Activated CD4-positive, alpha-beta memory T cell treated with anti-CD3 and anti-CD28 coated beads for 36 hours (primary cell): ENCODE results near the gene IQGAP2. TPM values are rescaled to one million over a fixed set of nuclear protein-coding genes. Genes with fewer than 3 reads are reported as not detected.
"Not testable (repeated sequence)": the region's sequence is repeated elsewhere in the genome, so short reads cannot be mapped to it uniquely, and the experiment has no call there.

Source experiments
- CTCF ChIA-PET: fragments of 350-600 bp; sonication (Branson Sonifier 250); formaldehyde crosslinking; loops from one replicate; lab custom pipeline; 2021; ENCODE audit warnings: antibody characterized with exemption, inconsistent platforms; lab: Charles Lee
- POLR2A ChIA-PET: fragments of 350-600 bp; sonication (Branson Sonifier 250); formaldehyde crosslinking; loops from one replicate; lab custom pipeline; 2021; ENCODE audit warnings: antibody characterized with exemption; lab: Charles Lee
- DNase-seq: peaks from one replicate; pipeline ENCODE4 v3.0.0-alpha.2; 2020
- H3K27ac Mint-ChIP-seq: one replicate; pipeline ENCODE4 v1.8.0; 2021; ENCODE audit warnings: mixed read lengths
- H3K27me3 Mint-ChIP-seq: one replicate; pipeline ENCODE4 v1.8.0; 2021; ENCODE audit warnings: mixed read lengths
- H3K36me3 Mint-ChIP-seq: one replicate; pipeline ENCODE4 v1.8.0; 2021; ENCODE audit warnings: mixed read lengths
- H3K4me1 Mint-ChIP-seq: one replicate; pipeline ENCODE4 v1.8.0; 2021; ENCODE audit warnings: low read depth, mixed read lengths
- H3K4me3 Mint-ChIP-seq: one replicate; pipeline ENCODE4 v1.8.0; 2021; ENCODE audit warnings: mild to moderate bottlenecking, mixed read lengths
- H3K9me3 Mint-ChIP-seq: one replicate; pipeline ENCODE4 v1.8.0; 2021; ENCODE audit warnings: mixed read lengths
- intact Hi-C: fragments of 100-400 bp; cut with micrococcal nuclease; formaldehyde crosslinking; loops from one replicate; pipeline ENCODE4 v1.15.1; 2023
- total RNA-seq, 2 experiments: library from RNA; stranded (reverse); gene quantifications; one replicate each; pipeline ENCODE4 v1.2.3, GENCODE V29; 2021

IQGAP2 gene
- 10 to 100 TPM; 92.7 to 93.0 TPM for total RNA-seq

GRCh38 chr5:76402886-76403765 lies at the start of gene IQGAP2:
IQGAP2 (plus strand) TSS chr5:76403285; CDS start chr5:76403546, 261 bp downstream.
- peak; percentile 87 for DNase-seq
- intact Hi-C loops = loop anchor here (1.0 to 5.0 kb wide), 9 partner anchors 35 to 1826 kb away; partner anchors contain the start of gene GCNT4
- Mint-ChIP-seq H3K4me3 (peak within 1 kb of the TSS; percentile 98), H3K27me3 (no peaks in the 10 kb centered on the region), H3K4me1 (peaks cover 47% of the 10 kb centered on the region), H3K9me3 (no peaks in the 10 kb centered on the region), H3K36me3 (peaks cover 8% of the 10 kb centered on the region), H3K27ac (peak within 1 kb of the TSS; percentile 98)
- ChIA-PET POLR2A (interaction anchor here (0.7 to 5.4 kb wide), 22 partner anchors 10 to 180 kb away, joined by 3 to 68 read pairs (median 4); no protein-coding TSS in a partner anchor), CTCF (interaction anchor here (0.7 to 7.5 kb wide), 30 partner anchors 9 to 1166 kb away, joined by 3 to 164 read pairs (median 4); partner anchors contain the start of gene ANKRD31)

- H3K27me3 Mint-ChIP-seq = no peaks in the 10 kb centered on the region
- intact Hi-C loops = no loop called here
- ChIA-PET CTCF (no interaction called here), POLR2A (no interaction called here)
- H3K9me3 Mint-ChIP-seq = no peaks in the 10 kb centered on the region
- H3K36me3 Mint-ChIP-seq = no peaks in the 10 kb centered on the region
- H3K4me3 Mint-ChIP-seq = no peak overlapping the region
- no peaks in the 10 kb centered on the region for H3K4me1 Mint-ChIP-seq
- no peak for DNase-seq
- no peak overlapping the region for H3K27ac Mint-ChIP-seq
These were observed 46.2 kb upstream of the IQGAP2 start for GRCh38 chr5:76356887-76357286.

GRCh38 chr5:76363352-76364225 lies 39.5 kb upstream of the IQGAP2 start:
- ChIA-PET CTCF (no interaction called here), POLR2A (no interaction called here)
- Mint-ChIP-seq H3K36me3 (no peaks in the 10 kb centered on the region), H3K4me3 (no peak overlapping the region), H3K9me3 (no peaks in the 10 kb centered on the region), H3K4me1 (peaks cover 18% of the 10 kb centered on the region), H3K27me3 (no peaks in the 10 kb centered on the region), H3K27ac (no peak overlapping the region)
- intact Hi-C loops = no loop called here
- DNase-seq = peak; percentile 13

GRCh38 chr5:76364226-76364589 lies 38.9 kb upstream of the IQGAP2 start:
- POLR2A ChIA-PET = no interaction called here
- H3K4me3 Mint-ChIP-seq = no peak overlapping the region
- CTCF ChIA-PET = no interaction called here
- DNase-seq = no peak
- H3K27me3 Mint-ChIP-seq = no peaks in the 10 kb centered on the region
- no peaks in the 10 kb centered on the region for H3K9me3 Mint-ChIP-seq
- no peak overlapping the region for H3K27ac Mint-ChIP-seq
- intact Hi-C loops = no loop called here
- peaks cover 23% of the 10 kb centered on the region for H3K4me1 Mint-ChIP-seq
- no peaks in the 10 kb centered on the region for H3K36me3 Mint-ChIP-seq

- Mint-ChIP-seq H3K27ac (no peak overlapping the region), H3K4me3 (no peak overlapping the region), H3K4me1 (peaks cover 24% of the 10 kb centered on the region), H3K27me3 (no peaks in the 10 kb centered on the region), H3K36me3 (no peaks in the 10 kb centered on the region), H3K9me3 (no peaks in the 10 kb centered on the region)
- POLR2A ChIA-PET = no interaction called here
- DNase-seq = no peak
- CTCF ChIA-PET = no interaction called here
- intact Hi-C loops = loop anchor here (5.0 kb wide), 1 partner anchor 33 kb away; no protein-coding TSS in a partner anchor
These were observed 37.5 kb upstream of the IQGAP2 start for GRCh38 chr5:76365561-76365960.

- ChIA-PET POLR2A (interaction anchor here (1.2 kb wide), 1 partner anchor 107 kb away, joined by 3 read pairs; no protein-coding TSS in a partner anchor), CTCF (interaction anchor here (1.2 kb wide), 1 partner anchor 39 kb away, joined by 3 read pairs; no protein-coding TSS in a partner anchor)
- Mint-ChIP-seq H3K4me1 (peaks cover 24% of the 10 kb centered on the region), H3K27ac (no peak overlapping the region), H3K27me3 (no peaks in the 10 kb centered on the region), H3K36me3 (no peaks in the 10 kb centered on the region), H3K4me3 (no peak overlapping the region), H3K9me3 (no peaks in the 10 kb centered on the region)
- intact Hi-C loops = loop anchor here (5.0 kb wide), 1 partner anchor 34 kb away; no protein-coding TSS in a partner anchor
- no peak for DNase-seq
These were observed 36.5 kb upstream of the IQGAP2 start for GRCh38 chr5:76366596-76366995.

- Mint-ChIP-seq H3K27me3 (no peaks in the 10 kb centered on the region), H3K4me1 (peaks cover 31% of the 10 kb centered on the region), H3K4me3 (peak overlapping the region; percentile 8), H3K9me3 (no peaks in the 10 kb centered on the region), H3K36me3 (no peaks in the 10 kb centered on the region), H3K27ac (peak overlapping the region; percentile 85)
- POLR2A ChIA-PET = interaction anchor here (0.6 to 1.6 kb wide), 2 partner anchors 26 to 36 kb away, joined by 3 to 5 read pairs; no protein-coding TSS in a partner anchor
- peak; percentile 62 for DNase-seq
- CTCF ChIA-PET = no interaction called here
- intact Hi-C loops = loop anchor here (1.0 to 5.0 kb wide), 2 partner anchors 35 kb away; no protein-coding TSS in a partner anchor
These were observed 35.3 kb upstream of the IQGAP2 start for GRCh38 chr5:76367623-76368371.

GRCh38 chr5:76368941-76369340 lies 34.1 kb upstream of the IQGAP2 start:
- H3K4me3 Mint-ChIP-seq = peak overlapping the region; percentile 20
- CTCF ChIA-PET = interaction anchor here (1.4 kb wide), 1 partner anchor 17 kb away, joined by 3 read pairs; no protein-coding TSS in a partner anchor
- peak overlapping the region; percentile 76 for H3K27ac Mint-ChIP-seq
- POLR2A ChIA-PET = interaction anchor here (1.6 kb wide), 1 partner anchor 35 kb away, joined by 3 read pairs; no protein-coding TSS in a partner anchor
- H3K4me1 Mint-ChIP-seq = peaks cover 32% of the 10 kb centered on the region
- no peak for DNase-seq
- no peaks in the 10 kb centered on the region for H3K9me3 Mint-ChIP-seq
- H3K36me3 Mint-ChIP-seq = no peaks in the 10 kb centered on the region
- intact Hi-C loops = loop anchor here (1.0 to 5.0 kb wide), 2 partner anchors 33 to 37 kb away; no protein-coding TSS in a partner anchor
- H3K27me3 Mint-ChIP-seq = no peaks in the 10 kb centered on the region

- peak; percentile 28 for DNase-seq
- H3K27me3 Mint-ChIP-seq, H3K36me3 Mint-ChIP-seq, H3K27ac Mint-ChIP-seq, POLR2A ChIA-PET, H3K4me3 Mint-ChIP-seq, H3K9me3 Mint-ChIP-seq: not testable (repeated sequence)
- peaks cover 29% of the 10 kb centered on the region for H3K4me1 Mint-ChIP-seq
- CTCF ChIA-PET = interaction anchor here (1.4 kb wide), 1 partner anchor 17 kb away, joined by 3 read pairs; no protein-coding TSS in a partner anchor
- intact Hi-C loops = loop anchor here (5.0 kb wide), 1 partner anchor 37 kb away; no protein-coding TSS in a partner anchor
These were observed 33.4 kb upstream of the IQGAP2 start for GRCh38 chr5:76369668-76370067.

GRCh38 chr5:76371960-76372322 lies 31.1 kb upstream of the IQGAP2 start:
- Mint-ChIP-seq H3K4me3 (no peak overlapping the region), H3K9me3 (no peaks in the 10 kb centered on the region), H3K27ac (no peak overlapping the region), H3K4me1 (peaks cover 29% of the 10 kb centered on the region), H3K36me3 (no peaks in the 10 kb centered on the region), H3K27me3 (no peaks in the 10 kb centered on the region)
- ChIA-PET POLR2A (no interaction called here), CTCF (no interaction called here)
- DNase-seq = no peak
- intact Hi-C loops = no loop called here
